Keratinocyte (primary cell): ENCODE data around the gene BTRC. TPM values are rescaled to one million over a fixed set of nuclear protein-coding genes. Genes with fewer than 3 reads are reported as not detected.

Experiments
- DNase-seq: peaks from one replicate; pipeline ENCODE4 v3.0.0-alpha.2; 2011; ENCODE audit warnings: low read depth, missing footprints, low spot score
- FAIRE-seq: peaks from 2 replicates; lab custom pipeline; 2011; peaks lifted over from hg19 to GRCh38; lab: Jason Lieb, UNC
- H2AFZ ChIP-seq: 2 replicates; pipeline ENCODE4 v1.6.0; 2012; ENCODE audit warnings: low read length, control low read depth, inconsistent platforms; ENCODE audit not compliant: control insufficient read depth
- H3K27ac ChIP-seq: 2 replicates; pipeline ENCODE4 v1.5.1; 2011; ENCODE audit warnings: low read length; ENCODE audit not compliant: control insufficient read depth, insufficient read depth
- H3K27me3 ChIP-seq: 3 replicates; pipeline ENCODE4 v1.6.0; 2011; ENCODE audit warnings: low read length; ENCODE audit not compliant: control insufficient read depth, insufficient read depth; ENCODE audit errors: extremely low read depth
- H3K36me3 ChIP-seq, 2 experiments: 2 replicates in 1 of 2; 3 replicates in 1 of 2; pipeline ENCODE4 v1.5.1; 2011; ENCODE audit warnings: low read length in 2 of 2, mild to moderate bottlenecking in 1 of 2; ENCODE audit not compliant: control insufficient read depth in 2 of 2, insufficient read depth in 2 of 2; ENCODE audit errors: extremely low read depth in 1 of 2
- H3K4me1 ChIP-seq: 3 replicates; pipeline ENCODE4 v1.5.1; 2011; ENCODE audit warnings: low read length; ENCODE audit not compliant: control insufficient read depth, insufficient read depth; ENCODE audit errors: extremely low read depth
- H3K4me2 ChIP-seq: 3 replicates; pipeline ENCODE4 v1.6.0; 2011; ENCODE audit warnings: low read depth, low read length; ENCODE audit not compliant: control insufficient read depth, insufficient read depth; ENCODE audit errors: extremely low read depth
- H3K4me3 ChIP-seq, 3 experiments: fragments of 200-600 bp in 1 of 3; sonication (generic) in 1 of 3; 2 replicates in 2 of 3; 3 replicates in 1 of 3; pipeline ENCODE4 v1.5.1; 2011 to 2016; ENCODE audit warnings: low read length in 3 of 3, mild to moderate bottlenecking in 3 of 3, control low read depth in 2 of 3, inconsistent platforms in 1 of 3, low read depth in 1 of 3, mixed read lengths in 1 of 3, mixed run types in 1 of 3, moderate library complexity in 1 of 3; ENCODE audit not compliant: control insufficient read depth in 2 of 3, insufficient read depth in 2 of 3; ENCODE audit errors: extremely low read depth in 1 of 3
- H3K79me2 ChIP-seq: 2 replicates; pipeline ENCODE4 v1.6.0; 2012; ENCODE audit warnings: low read length; ENCODE audit not compliant: control insufficient read depth, insufficient read depth
- H3K9ac ChIP-seq: 3 replicates; pipeline ENCODE4 v1.6.0; 2011; ENCODE audit warnings: low read length; ENCODE audit not compliant: control insufficient read depth, insufficient read depth; ENCODE audit errors: extremely low read depth
- H3K9me1 ChIP-seq: 3 replicates; pipeline ENCODE4 v1.6.0; 2011; ENCODE audit warnings: low read length; ENCODE audit not compliant: control insufficient read depth, insufficient read depth; ENCODE audit errors: extremely low read depth
- H3K9me3 ChIP-seq: 2 replicates; pipeline ENCODE4 v1.5.1; 2012; ENCODE audit warnings: low read depth, low read length; ENCODE audit not compliant: control insufficient read depth
- H4K20me1 ChIP-seq: 3 replicates; pipeline ENCODE4 v1.6.0; 2011; ENCODE audit warnings: low read length; ENCODE audit not compliant: control insufficient read depth, insufficient read depth; ENCODE audit errors: extremely low read depth
- EZH2 ChIP-seq: IDR thresholded peaks from one replicate; pipeline ENCODE4 v1.6.1; 2012; ENCODE audit warnings: inconsistent platforms, mild to moderate bottlenecking, low read length, moderate library complexity
- dilution Hi-C: fragments of 300-500 bp; cut with MboI; formaldehyde crosslinking; loops from one replicate; pipeline ENCODE4 v1.7.0; 2020; ENCODE audit warnings: low sequenced_read_pairs; ENCODE audit not compliant: extremely low pct_ligation_motif_present
- polyA minus RNA-seq, 3 experiments: library from RNA; depleted of rRNA, polyadenylated mRNA; stranded (reverse); fragments of >200 nt; gene quantifications; 1 replicate in 1 of 3; 2 replicates in 1 of 3; 3 replicates in 1 of 3; pipeline ENCODE4 v1.2.3, GENCODE V29; 2011
- polyA plus RNA-seq, 5 experiments: library from polyadenylated mRNA; depleted of rRNA in 3 of 5; stranded (reverse) in 3 of 5; stranded (forward) in 1 of 5; unstranded in 1 of 5; fragments of >200 nt; gene quantifications; 1 replicate in 1 of 5; 2 replicates in 3 of 5; 3 replicates in 1 of 5; pipeline versions ENCODE4 v1.2.1 to v1.2.3, GENCODE V29; 2011 to 2012; ENCODE audit warnings: missing spikeins in 2 of 5, low read depth in 1 of 5, low replicate concordance in 1 of 5
- TF ChIP-seq, protein P1 (sequence below), 3 experiments: IDR thresholded peaks in 1 of 3; conservative IDR thresholded peaks in 1 of 3; optimal IDR thresholded peaks in 1 of 3; 2 replicates in 2 of 3; 3 replicates in 1 of 3; pipeline versions ENCODE3 to v1.5.1; 2011; ENCODE audit warnings: low read length in 3 of 3, mild to moderate bottlenecking in 3 of 3, moderate library complexity in 2 of 3, control low read depth in 1 of 3, inconsistent platforms in 1 of 3; ENCODE audit not compliant: insufficient read depth in 2 of 3; ENCODE audit errors: extremely low read depth in 1 of 3

The BTRC gene
- polyA plus RNA-seq: 13.2 to 21.7 TPM (median 16.6 TPM) in 3 replicates
- 35.9 TPM for polyA plus RNA-seq (2011; ENCODE audit: low read depth)
- 9.4 and 15.7 TPM in 2 replicates for polyA plus RNA-seq (2011; cell fraction: cytosol; rRNA removed)
- 21.2 and 24.2 TPM in 2 replicates for polyA plus RNA-seq (2011; cell fraction: nucleus; rRNA removed)
- 8.4 and 11.0 TPM in 2 replicates for polyA plus RNA-seq (2012; ENCODE audit: low replicate concordance)
- polyA minus RNA-seq: 7.5 to 27.4 TPM (median 21.3 TPM) in 3 replicates
- polyA minus RNA-seq (2011; cell fraction: cytosol; rRNA and poly(A)+ RNA removed): 14.4 TPM
- 18.7 and 27.5 TPM in 2 replicates for polyA minus RNA-seq (2011; cell fraction: nucleus; rRNA and poly(A)+ RNA removed)

GRCh38 chr10:101353692-101354327 lies at the start of gene BTRC:
BTRC (plus strand) TSS chr10:101354165; CDS start chr10:101354181, 16 bp downstream.
- peak; percentile 94 for FAIRE-seq
- dilution Hi-C loops: no loop called here

DNA sequence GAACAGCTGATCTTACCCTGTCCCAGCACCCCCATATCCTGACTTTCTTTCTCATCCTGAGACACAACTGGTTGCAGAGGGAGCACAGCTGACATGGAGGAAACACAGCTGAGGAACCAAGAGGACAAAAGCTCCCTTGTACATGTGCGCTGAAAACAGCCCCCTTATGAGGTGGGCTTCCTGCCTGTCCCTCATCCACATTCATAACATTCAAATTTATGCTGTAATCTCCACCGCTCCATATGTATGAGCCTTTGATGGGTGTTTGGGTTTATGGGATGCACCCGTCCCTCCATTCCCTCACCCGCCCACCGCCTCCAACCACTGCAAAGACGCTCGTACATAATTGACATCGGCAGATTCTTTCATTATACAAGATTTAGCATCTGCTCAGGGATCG lies 49.6 kb upstream of the BTRC start:
- Histone ChIP-seq H3K36me3 (no peaks in the 10 kb centered on the region), H3K9ac (no peak overlapping the region), H3K4me3 (no peak overlapping the region), H3K4me2 (no peak overlapping the region), H3K27ac (no peak overlapping the region), H3K9me3 (no peaks in the 10 kb centered on the region), H3K9me1 (no peaks in the 10 kb centered on the region), H4K20me1 (no peaks in the 10 kb centered on the region), H3K27me3 (peaks cover 4% of the 10 kb centered on the region), H3K79me2 (no peaks in the 10 kb centered on the region), H3K4me1 (peaks cover 13% of the 10 kb centered on the region), H2AFZ (no peak overlapping the region)
- FAIRE-seq (no peak), DNase-seq (no peak)
- dilution Hi-C loops: no loop called here
- TF ChIP-seq, protein P1, sequence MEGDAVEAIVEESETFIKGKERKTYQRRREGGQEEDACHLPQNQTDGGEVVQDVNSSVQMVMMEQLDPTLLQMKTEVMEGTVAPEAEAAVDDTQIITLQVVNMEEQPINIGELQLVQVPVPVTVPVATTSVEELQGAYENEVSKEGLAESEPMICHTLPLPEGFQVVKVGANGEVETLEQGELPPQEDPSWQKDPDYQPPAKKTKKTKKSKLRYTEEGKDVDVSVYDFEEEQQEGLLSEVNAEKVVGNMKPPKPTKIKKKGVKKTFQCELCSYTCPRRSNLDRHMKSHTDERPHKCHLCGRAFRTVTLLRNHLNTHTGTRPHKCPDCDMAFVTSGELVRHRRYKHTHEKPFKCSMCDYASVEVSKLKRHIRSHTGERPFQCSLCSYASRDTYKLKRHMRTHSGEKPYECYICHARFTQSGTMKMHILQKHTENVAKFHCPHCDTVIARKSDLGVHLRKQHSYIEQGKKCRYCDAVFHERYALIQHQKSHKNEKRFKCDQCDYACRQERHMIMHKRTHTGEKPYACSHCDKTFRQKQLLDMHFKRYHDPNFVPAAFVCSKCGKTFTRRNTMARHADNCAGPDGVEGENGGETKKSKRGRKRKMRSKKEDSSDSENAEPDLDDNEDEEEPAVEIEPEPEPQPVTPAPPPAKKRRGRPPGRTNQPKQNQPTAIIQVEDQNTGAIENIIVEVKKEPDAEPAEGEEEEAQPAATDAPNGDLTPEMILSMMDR (optimal IDR thresholded peaks at IDR 0.05 in 1 of 3, IDR thresholded peaks at IDR 0.05 in 1 of 3, conservative IDR thresholded peaks at IDR 0.05 in 1 of 3; ENCODE audit: extremely low read depth in 1 of 3, insufficient read depth in 2 of 3, low read length in 3 of 3): no peak
- TF ChIP-seq EZH2: no peak

More at GRCh38 chr10:101353692-101354327, at the start of gene BTRC:
- Histone ChIP-seq H3K4me3 (peak within 1 kb of the TSS; percentile 66 to 85 (median 73)), H3K79me2 (peaks cover 15% of the 10 kb centered on the region), H3K9me3 (no peaks in the 10 kb centered on the region), H3K9me1 (peaks cover under 1% of the 10 kb centered on the region), H3K4me2 (peak within 1 kb of the TSS; percentile 91), H3K4me1 (peaks cover 9% of the 10 kb centered on the region), H4K20me1 (no peaks in the 10 kb centered on the region), H3K36me3 (no peaks in the 10 kb centered on the region), H3K27me3 (no peaks in the 10 kb centered on the region), H3K27ac (peak within 1 kb of the TSS; percentile 77), H3K9ac (peak within 1 kb of the TSS; percentile 80), H2AFZ (peak within 1 kb of the TSS; percentile 94)
- DNase-seq: peak; percentile 93
- TF ChIP-seq, protein P1 (optimal IDR thresholded peaks at IDR 0.05 in 1 of 3, IDR thresholded peaks at IDR 0.05 in 1 of 3, conservative IDR thresholded peaks at IDR 0.05 in 1 of 3; ENCODE audit: extremely low read depth in 1 of 3, insufficient read depth in 2 of 3, low read length in 3 of 3): no peak
- TF ChIP-seq EZH2: no peak
